ENCODE data around the gene UNC13C.

DNA sequence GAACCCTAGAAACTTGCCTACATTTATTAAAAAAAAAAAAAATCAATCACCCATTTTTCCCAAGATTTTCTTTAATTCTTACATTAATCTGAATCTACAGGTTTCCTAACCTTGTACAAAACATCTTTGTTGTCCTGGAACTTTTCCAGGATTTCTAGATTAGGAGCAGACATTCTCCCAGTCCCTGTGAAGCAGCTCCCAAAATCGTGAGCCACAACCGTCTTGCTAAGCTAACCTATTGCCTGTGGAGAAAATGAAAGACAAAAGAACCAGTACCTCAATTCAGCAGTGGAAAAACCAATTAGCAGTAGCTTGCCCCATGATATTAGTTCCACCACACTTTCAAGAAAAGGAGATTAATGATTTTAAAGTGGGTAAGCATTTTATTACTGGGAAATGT, 522.1 kb downstream of the UNC13C start:
- TF ChIP-seq, protein P1, sequence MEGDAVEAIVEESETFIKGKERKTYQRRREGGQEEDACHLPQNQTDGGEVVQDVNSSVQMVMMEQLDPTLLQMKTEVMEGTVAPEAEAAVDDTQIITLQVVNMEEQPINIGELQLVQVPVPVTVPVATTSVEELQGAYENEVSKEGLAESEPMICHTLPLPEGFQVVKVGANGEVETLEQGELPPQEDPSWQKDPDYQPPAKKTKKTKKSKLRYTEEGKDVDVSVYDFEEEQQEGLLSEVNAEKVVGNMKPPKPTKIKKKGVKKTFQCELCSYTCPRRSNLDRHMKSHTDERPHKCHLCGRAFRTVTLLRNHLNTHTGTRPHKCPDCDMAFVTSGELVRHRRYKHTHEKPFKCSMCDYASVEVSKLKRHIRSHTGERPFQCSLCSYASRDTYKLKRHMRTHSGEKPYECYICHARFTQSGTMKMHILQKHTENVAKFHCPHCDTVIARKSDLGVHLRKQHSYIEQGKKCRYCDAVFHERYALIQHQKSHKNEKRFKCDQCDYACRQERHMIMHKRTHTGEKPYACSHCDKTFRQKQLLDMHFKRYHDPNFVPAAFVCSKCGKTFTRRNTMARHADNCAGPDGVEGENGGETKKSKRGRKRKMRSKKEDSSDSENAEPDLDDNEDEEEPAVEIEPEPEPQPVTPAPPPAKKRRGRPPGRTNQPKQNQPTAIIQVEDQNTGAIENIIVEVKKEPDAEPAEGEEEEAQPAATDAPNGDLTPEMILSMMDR (IDR thresholded peaks at IDR 0.05) = no peak
- TF ChIP-seq POLR2AphosphoS5 (IDR thresholded peaks at IDR 0.05) (no peak), EP300 (IDR thresholded peaks at IDR 0.05) (no peak)
